ENCODE measurements around the gene ABTB1.

GRCh38 chr3:127640042-127640355 is 32.8 kb upstream of the ABTB1 start:
- TF ChIP-seq CTCF (IDR thresholded peaks at IDR 0.05) (no peak), EP300 (IDR thresholded peaks at IDR 0.05) (no peak), POLR2A (IDR thresholded peaks at IDR 0.05) (no peak), POLR2AphosphoS5 (IDR thresholded peaks at IDR 0.05) (no peak)

All from stomach (tissue), 4 donors.